ENCODE measurements around the gene SEPTIN5. TPM values are rescaled to one million over a fixed set of nuclear protein-coding genes. Genes with fewer than 3 reads are reported as not detected.
A peak's percentile ranks its signal among the peaks of the same experiment; 100 is the strongest.

Gene SEPTIN5
- total and polyA plus RNA-seq, 9 of the 15 experiments (the other 6 are each of a cell fraction or from before 2014, with no cell fraction given), result 0.03 to 195 (median 119) TPM

GRCh38 chr22:19753996-19754700 lies 39.8 kb downstream of the SEPTIN5 start (continued):
- no peak for TF ChIP-seq ZMIZ1 (IDR thresholded peaks at IDR 0.05; ENCODE audit: low read depth in 2 of 2, low read length in 2 of 2)
- no peak for TF ChIP-seq TCF15 (CRISPR knock-in tag; IDR thresholded peaks at IDR 0.05)
- no peak for TF ChIP-seq MLLT1 (IDR thresholded peaks at IDR 0.05)
- 0 out of 2 replicates have a peak, but pooled peaks have one; percentile 36 for TF ChIP-seq ATF1 (CRISPR knock-in tag; IDR thresholded peaks at IDR 0.05)
- TF ChIP-seq ATF1 (tag; IDR thresholded peaks at IDR 0.05), result no peak
- no peak for TF ChIP-seq ARID3A (IDR thresholded peaks at IDR 0.05; ENCODE audit: borderline replicate concordance, low read depth, low read length)
- 0 out of 2 replicates have a peak, but pooled peaks have one; percentile 5 for TF ChIP-seq PHF8 (IDR thresholded peaks at IDR 0.05; ENCODE audit: borderline replicate concordance, low read length)
- TF ChIP-seq HDGF (IDR thresholded peaks at IDR 0.05), result no peak
- no peak for TF ChIP-seq MEF2A (IDR thresholded peaks at IDR 0.05; ENCODE audit: control insufficient read depth, low read depth, low read length)
